Measurements from ENCODE around the gene MEX3D. TPM values are rescaled to one million over a fixed set of nuclear protein-coding genes. Genes with fewer than 3 reads are reported as not detected.

MEX3D gene
- total RNA-seq, 2 donors from 2014 or later: 18.8 to 21.8 TPM

GRCh38 chr19:1505012-1505411 is 63.1 kb downstream of the MEX3D start:
- H3K27ac ChIP-seq: no peak overlapping the region
- WGBS, 2 donors: 67 to 73% methylated on average over 8 of the region's 8 CpGs
- H3K27me3 ChIP-seq: no peaks in the 10 kb centered on the region
- intact Hi-C loops (cut with DNase I): no loop called here
- H3K36me3 ChIP-seq (replicated peaks in 1 of 2; ENCODE audit: insufficient read depth in 1 of 2, low read depth in 2 of 2): no peaks in the 10 kb centered on the region
- H3K4me1 ChIP-seq: peaks cover 36% of the 10 kb centered on the region
- no peak for TF ChIP-seq POLR2A (IDR thresholded peaks at IDR 0.05)
- no peak for TF ChIP-seq CTCF (IDR thresholded peaks at IDR 0.05)
- H3K4me3 ChIP-seq: no peak overlapping the region
- H3K9me3 ChIP-seq: no peaks in the 10 kb centered on the region
- DNase-seq (no peak), ATAC-seq (no peak)

Small RNAs within 50 kb of the gene (small RNA-seq; reads per million reads assigned to genes)
- gene AC005943.2 (not detected), gene RN7SL477P (not detected), gene RNU6-1223P (not detected)

Other genes with a start within 250 kb of the MEX3D start
- gene NDUFS7, start 184.4 kb downstream of the MEX3D start, total RNA-seq: 10 to 100 TPM; 59.9 to 87.7 TPM
- gene GAMT, start 166.8 kb downstream of the MEX3D start, total RNA-seq: 100 to 1,000 TPM in 1 of 2 donors, 10 to 100 TPM in 1; 70.2 to 129 TPM
- gene DAZAP1, start 160.7 kb downstream of the MEX3D start, total RNA-seq: 10 to 100 TPM; 25.4 to 63.3 TPM
- gene RPS15, start 129.9 kb downstream of the MEX3D start, total RNA-seq: 1,000 to 10,000 TPM; 2,008 to 2,166 TPM
- gene APC2, start 118.2 kb downstream of the MEX3D start, total RNA-seq: under 1 TPM in 1 of 2 donors, not detected in 1; 0.26 TPM
- 10 to 100 TPM; 26.7 to 31.4 TPM for gene C19orf25, start 89.1 kb downstream of the MEX3D start, total RNA-seq
- 10 to 100 TPM in 1 of 2 donors, 1 to 10 TPM in 1; 5.2 to 10.9 TPM for gene PCSK4, start 78.0 kb downstream of the MEX3D start, total RNA-seq
- gene REEP6, start 77.1 kb downstream of the MEX3D start, total RNA-seq: 10 to 100 TPM in 1 of 2 donors, 1 to 10 TPM in 1; 6.9 to 16.6 TPM
- 1 to 10 TPM in 1 of 2 donors, not detected in 1; 1.3 TPM for gene ADAMTSL5, start 55.3 kb downstream of the MEX3D start, total RNA-seq
- not detected for gene PLK5, start 44.2 kb downstream of the MEX3D start, total RNA-seq
- 10 to 100 TPM; 37.4 to 91.6 TPM for gene MBD3, start 24.5 kb upstream of the MEX3D start, total RNA-seq
- gene UQCR11, start 37.1 kb upstream of the MEX3D start, total RNA-seq: 10 to 100 TPM; 12.2 to 52.4 TPM
- gene TCF3, start 84.3 kb upstream of the MEX3D start, total RNA-seq: 10 to 100 TPM; 23.7 to 25.4 TPM
- gene ONECUT3, start 185.2 kb upstream of the MEX3D start, total RNA-seq: under 1 TPM in 1 of 2 donors, not detected in 1; 0.26 TPM
- gene ATP8B3, start 244.0 kb upstream of the MEX3D start, total RNA-seq: under 1 TPM in 1 of 2 donors, not detected in 1; 0.52 TPM

Data from body of pancreas (tissue), 4 donors.